GM12875 (cell line): Measurements from ENCODE around the gene PIP4K2A.
"Not testable (repeated sequence)": the region's sequence is repeated elsewhere in the genome, so short reads cannot be mapped to it uniquely, and the experiment has no call there.

Experiments used
- H3K4me3 ChIP-seq: one replicate; pipeline ENCODE4 v1.5.1; 2011; ENCODE audit warnings: low read depth, low read length, control low read depth
- TF ChIP-seq, protein P1 (sequence below): IDR thresholded peaks from 2 replicates; pipeline ENCODE4 v1.5.1; 2011; ENCODE audit warnings: low read depth, mild to moderate bottlenecking, control low read depth, inconsistent platforms, low read length, moderate library complexity, borderline replicate concordance; ENCODE audit not compliant: insufficient read depth

The PIP4K2A gene

DNA sequence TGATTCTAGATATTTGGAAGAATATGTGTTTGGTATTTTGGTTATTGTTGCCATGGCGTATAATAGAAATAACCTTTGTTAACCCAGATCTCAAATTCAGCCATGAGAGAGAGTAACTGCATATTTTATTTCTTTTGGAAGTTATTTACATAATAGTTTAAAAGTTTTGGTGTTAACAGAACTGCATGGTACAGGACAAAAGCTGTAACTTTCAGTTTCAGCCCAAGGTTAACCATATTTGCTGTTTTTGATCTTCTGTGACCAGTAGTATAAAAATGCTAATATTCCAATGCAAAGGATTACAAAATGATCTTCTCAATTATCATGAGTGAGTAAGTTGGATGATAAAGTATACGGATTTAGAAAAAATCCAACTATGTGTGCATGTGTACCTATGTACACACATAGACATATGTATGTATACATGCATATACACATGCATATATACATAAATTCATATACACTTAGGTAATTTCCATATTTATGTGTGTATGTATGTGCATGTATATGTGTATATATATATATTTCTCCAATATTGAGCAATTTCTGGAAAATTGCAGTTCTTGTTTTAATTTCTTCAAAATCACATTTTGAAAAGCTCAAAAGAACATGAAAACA lies 38.0 kb upstream of the PIP4K2A start:
- H3K4me3 ChIP-seq: no peak overlapping the region
- TF ChIP-seq, protein P1, sequence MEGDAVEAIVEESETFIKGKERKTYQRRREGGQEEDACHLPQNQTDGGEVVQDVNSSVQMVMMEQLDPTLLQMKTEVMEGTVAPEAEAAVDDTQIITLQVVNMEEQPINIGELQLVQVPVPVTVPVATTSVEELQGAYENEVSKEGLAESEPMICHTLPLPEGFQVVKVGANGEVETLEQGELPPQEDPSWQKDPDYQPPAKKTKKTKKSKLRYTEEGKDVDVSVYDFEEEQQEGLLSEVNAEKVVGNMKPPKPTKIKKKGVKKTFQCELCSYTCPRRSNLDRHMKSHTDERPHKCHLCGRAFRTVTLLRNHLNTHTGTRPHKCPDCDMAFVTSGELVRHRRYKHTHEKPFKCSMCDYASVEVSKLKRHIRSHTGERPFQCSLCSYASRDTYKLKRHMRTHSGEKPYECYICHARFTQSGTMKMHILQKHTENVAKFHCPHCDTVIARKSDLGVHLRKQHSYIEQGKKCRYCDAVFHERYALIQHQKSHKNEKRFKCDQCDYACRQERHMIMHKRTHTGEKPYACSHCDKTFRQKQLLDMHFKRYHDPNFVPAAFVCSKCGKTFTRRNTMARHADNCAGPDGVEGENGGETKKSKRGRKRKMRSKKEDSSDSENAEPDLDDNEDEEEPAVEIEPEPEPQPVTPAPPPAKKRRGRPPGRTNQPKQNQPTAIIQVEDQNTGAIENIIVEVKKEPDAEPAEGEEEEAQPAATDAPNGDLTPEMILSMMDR: no peak

DNA sequence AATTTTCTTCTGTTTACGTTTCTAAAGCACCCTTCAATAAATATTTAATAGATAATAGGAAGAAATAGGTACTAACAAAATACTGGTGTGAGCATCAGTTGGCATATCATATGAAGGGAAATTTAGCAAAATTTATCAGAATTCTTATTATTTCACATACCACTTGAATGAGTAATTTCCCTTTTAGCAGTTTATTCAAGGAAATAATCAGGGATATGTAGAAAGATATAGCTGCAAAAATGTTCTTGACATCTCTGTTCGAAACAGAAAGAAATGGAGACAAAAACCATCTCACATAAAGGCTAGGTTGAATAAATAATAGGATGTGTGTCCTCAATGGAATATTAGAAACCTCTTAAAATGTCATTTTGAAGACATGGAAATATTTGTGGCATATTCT lies 35.8 kb upstream of the PIP4K2A start:
- H3K4me3 ChIP-seq: no peak overlapping the region
- TF ChIP-seq, protein P1: no peak

DNA sequence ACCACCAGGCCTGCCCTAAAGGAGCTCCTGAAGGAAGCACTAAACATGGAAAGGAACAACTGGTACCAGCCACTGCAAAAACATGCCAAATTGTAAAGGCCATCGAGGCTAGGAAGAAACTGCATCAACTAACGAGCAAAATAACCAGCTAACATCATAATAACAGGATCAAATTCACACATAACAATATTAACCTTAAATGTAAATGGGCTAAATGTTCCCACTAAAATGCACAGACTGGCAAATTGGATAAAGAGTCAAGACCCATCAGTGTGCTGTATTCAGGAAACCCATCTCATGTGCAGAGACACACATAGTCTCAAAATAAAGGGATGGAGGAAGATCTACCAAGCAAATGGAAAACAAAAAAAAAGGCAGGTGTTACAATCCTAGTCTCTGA lies 30.5 kb upstream of the PIP4K2A start:
- not testable (repeated sequence) for H3K4me3 ChIP-seq

DNA sequence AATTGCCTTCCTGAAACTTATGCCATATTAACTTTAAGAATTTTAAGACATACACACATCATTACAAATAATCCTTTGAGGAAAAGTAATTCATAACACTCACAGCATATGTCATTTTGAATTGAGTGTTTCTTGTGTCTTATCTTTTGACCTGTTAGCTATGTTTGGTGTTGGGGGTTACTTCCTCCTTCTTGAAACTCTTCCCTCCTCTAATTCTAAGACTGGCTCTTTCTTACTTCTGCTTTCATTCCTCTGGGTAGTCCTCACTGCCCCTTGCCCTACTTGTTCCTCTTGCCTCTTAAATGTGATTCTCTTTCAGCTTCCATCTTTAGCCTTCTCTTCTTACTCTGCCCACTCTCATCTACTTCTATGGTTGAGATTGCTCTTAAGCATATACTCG lies 28.3 kb upstream of the PIP4K2A start:
- no peak overlapping the region for H3K4me3 ChIP-seq
- TF ChIP-seq, protein P1: no peak

DNA sequence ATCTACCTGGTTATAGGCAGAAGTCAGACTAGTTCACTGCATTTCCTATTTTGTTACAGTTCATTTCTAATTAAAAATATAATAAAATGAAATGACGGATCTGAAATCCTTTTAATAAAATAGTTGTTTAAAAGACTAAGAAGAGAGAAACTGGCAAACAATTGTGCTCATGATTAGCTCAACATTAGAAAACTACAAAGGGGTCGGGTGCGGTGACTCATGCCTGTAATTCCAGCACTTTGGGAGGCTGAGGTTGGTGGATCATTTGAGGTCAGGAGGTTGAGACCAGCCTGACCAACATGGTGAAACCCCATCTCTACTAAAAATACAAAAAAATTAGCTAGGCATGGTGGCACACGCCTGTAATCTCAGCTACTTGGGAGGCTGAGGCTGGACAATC lies 27.3 kb upstream of the PIP4K2A start:
- H3K4me3 ChIP-seq: not testable (repeated sequence)

- H3K4me3 ChIP-seq: no peak overlapping the region
- TF ChIP-seq, protein P1: no peak
Observed at GRCh38 chr10:22740180-22740579, 25.8 kb upstream of the PIP4K2A start.

GRCh38 chr10:22737587-22737986 lies 23.2 kb upstream of the PIP4K2A start:
- H3K4me3 ChIP-seq: no peak overlapping the region
- TF ChIP-seq, protein P1: no peak

DNA sequence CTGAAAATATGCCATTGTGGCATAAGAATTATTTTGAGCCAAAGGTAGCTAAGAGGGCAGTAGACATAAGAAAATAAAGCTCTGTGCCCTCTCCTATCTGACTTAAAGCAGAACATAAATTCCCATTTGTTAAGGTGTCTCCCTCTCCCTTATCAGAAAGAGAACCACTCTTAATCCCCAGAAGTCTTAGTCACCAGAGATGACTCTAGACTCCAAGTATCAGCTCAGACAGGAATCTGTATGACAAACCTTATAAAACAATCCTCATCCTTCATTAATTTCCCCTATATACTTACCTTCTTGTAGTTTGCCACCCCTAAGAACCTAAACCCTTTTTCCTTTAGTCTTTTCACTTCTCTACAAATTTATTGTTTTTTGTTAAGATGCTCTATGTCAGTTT lies 21.8 kb upstream of the PIP4K2A start:
- TF ChIP-seq, protein P1: no peak
- H3K4me3 ChIP-seq: no peak overlapping the region
